ENCODE data around the gene IL17RD. TPM values are rescaled to one million over a fixed set of nuclear protein-coding genes. Genes with fewer than 3 reads are reported as not detected.

Gene IL17RD
- total and polyA plus RNA-seq, 2 of the 4 experiments (the other 2 are of a cell fraction), result 0.72 to 0.92 TPM

GRCh38 chr3:57154470-57155309 lies 10.5 kb downstream of the IL17RD start (continued):
- no peak for TF ChIP-seq SMC3 (IDR thresholded peaks at IDR 0.05; ENCODE audit: low read depth, low read length)

- no peak for ATAC-seq (ENCODE audit: low read depth)
- H2AFZ ChIP-seq (replicated peaks; ENCODE audit: low read length, poor library complexity), result peak overlapping the region; percentile 33
- no peak overlapping the region for H2BK20ac ChIP-seq (ENCODE audit: low read depth, low read length)
- no peak overlapping the region for H3K4me3 ChIP-seq (ENCODE audit: insufficient read depth, low read depth, low read length)
- no peak overlapping the region for H3K27ac ChIP-seq (ENCODE audit: insufficient read depth, low read length)
- BruUV-seq (replicated peaks), result no TSS peak
- no peak overlapping the region for H2BK5ac ChIP-seq (ENCODE audit: low read depth, low read length, poor library complexity, severe bottlenecking)
- H2AK5ac ChIP-seq (ENCODE audit: low read depth, low read length), result no peak overlapping the region
- no peak for DNase-seq
- H3K27me3 ChIP-seq (ENCODE audit: control insufficient read depth, insufficient read depth, low read length), result peaks cover 11% of the 10 kb centered on the region
- no peaks in the 10 kb centered on the region for H3K79me1 ChIP-seq (ENCODE audit: low read depth in 1 of 2, low read length in 2 of 2)
- H3K9me3 ChIP-seq (ENCODE audit: control insufficient read depth, insufficient read depth, low read length), result no peaks in the 10 kb centered on the region
- no peak overlapping the region for H4K5ac ChIP-seq (ENCODE audit: low read depth, low read length)
- no peak overlapping the region for H4K8ac ChIP-seq (ENCODE audit: low read depth in 2 of 2, low read length in 2 of 2)
- 67% methylated on average over 3 of the region's 19 CpGs; no CpG with 5 or more reads in 1 of the 2 experiments for WGBS, 2 experiments (ENCODE audit: extremely low coverage in 2 of 2, insufficient read length in 1 of 2)
- H4K91ac ChIP-seq (ENCODE audit: insufficient read depth, low read depth, low read length), result no peak overlapping the region
- no peak overlapping the region for H2AK9ac ChIP-seq (replicated peaks; ENCODE audit: low read depth, low read length, poor library complexity)
- H3K9ac ChIP-seq (ENCODE audit: low read depth, low read length), result no peak overlapping the region
- H2BK120ac ChIP-seq (ENCODE audit: low read depth, low read length), result no peak overlapping the region
- H4K20me1 ChIP-seq (ENCODE audit: insufficient read depth, low read length), result no peaks in the 10 kb centered on the region
- ChIA-PET POLR2A (ENCODE audit: unreplicated experiment) (no interaction called here), CTCF (no interaction called here)
- no peak overlapping the region for H3K4ac ChIP-seq (ENCODE audit: low read depth, low read length)
- H3K14ac ChIP-seq (replicated peaks; ENCODE audit: low read depth, low read length), result no peak overlapping the region
- no peaks in the 10 kb centered on the region for H3K9me1 ChIP-seq (ENCODE audit: insufficient read depth, low read length)
- no peaks in the 10 kb centered on the region for H3K36me3 ChIP-seq (ENCODE audit: control insufficient read depth, insufficient read depth, low read length)
- H3K56ac ChIP-seq (ENCODE audit: extremely low read depth, insufficient read depth, low read length), result no peak overlapping the region
- H2BK15ac ChIP-seq (ENCODE audit: low read depth, low read length), result no peak overlapping the region
- H3K4me1 ChIP-seq (ENCODE audit: control insufficient read depth, insufficient read depth, low read length), result no peaks in the 10 kb centered on the region; the same call in 1 of the 2 replicates
- H3K18ac ChIP-seq (ENCODE audit: low read depth, low read length), result no peak overlapping the region
- H3K4me2 ChIP-seq (ENCODE audit: low read depth, low read length), result no peak overlapping the region
- no peak overlapping the region for H3K23ac ChIP-seq (ENCODE audit: low read depth, low read length)
- in situ Hi-C loops (cut with MboI; ENCODE audit: low sequenced_read_pairs) (loop anchor here (25.0 kb wide), 1 partner anchor 410 kb away; the partner anchor contains the start of gene PDE12), dilution Hi-C loops (cut with HindIII; ENCODE audit: low sequenced_read_pairs, unreplicated experiment) (no loop called here), intact Hi-C loops (cut with micrococcal nuclease) (no loop called here)
- TF ChIP-seq USF2 (IDR thresholded peaks at IDR 0.05; ENCODE audit: low read depth, low read length) (no peak), SMC3 (IDR thresholded peaks at IDR 0.05; ENCODE audit: low read depth, low read length) (no peak), BHLHE40 (IDR thresholded peaks at IDR 0.05; ENCODE audit: low read depth, low read length) (no peak), MXI1 (IDR thresholded peaks at IDR 0.05; ENCODE audit: borderline replicate concordance, low read depth, low read length) (no peak), ELK1 (IDR thresholded peaks at IDR 0.05; ENCODE audit: borderline replicate concordance, low read depth, low read length) (no peak), RFX5 (IDR thresholded peaks at IDR 0.05; ENCODE audit: low read depth, low read length) (no peak), RAD21 (IDR thresholded peaks at IDR 0.05; ENCODE audit: low read length) (no peak), FOS (IDR thresholded peaks at IDR 0.05; ENCODE audit: low read depth, low read length) (no peak), CHD1 (IDR thresholded peaks at IDR 0.05; ENCODE audit: low read depth, low read length) (no peak), MAFK (IDR thresholded peaks at IDR 0.05; ENCODE audit: low read depth, low read length) (no peak), POLR2A (IDR thresholded peaks at IDR 0.05; ENCODE audit: low read depth, low read length) (no peak), MAZ (IDR thresholded peaks at IDR 0.05; ENCODE audit: borderline replicate concordance, low read depth, low read length) (no peak), NFE2L2 (IDR thresholded peaks at IDR 0.05; ENCODE audit: low read depth, low read length) (no peak)
Observed at GRCh38 chr3:57152151-57153143, 12.7 kb downstream of the IL17RD start.
